ENCODE results near the gene TMEM107. TPM values are rescaled to one million over a fixed set of nuclear protein-coding genes. Genes with fewer than 3 reads are reported as not detected.

Gene TMEM107
- total and polyA plus RNA-seq, 7 donors, result 1.2 to 4.7 (median 1.9) TPM

DNA sequence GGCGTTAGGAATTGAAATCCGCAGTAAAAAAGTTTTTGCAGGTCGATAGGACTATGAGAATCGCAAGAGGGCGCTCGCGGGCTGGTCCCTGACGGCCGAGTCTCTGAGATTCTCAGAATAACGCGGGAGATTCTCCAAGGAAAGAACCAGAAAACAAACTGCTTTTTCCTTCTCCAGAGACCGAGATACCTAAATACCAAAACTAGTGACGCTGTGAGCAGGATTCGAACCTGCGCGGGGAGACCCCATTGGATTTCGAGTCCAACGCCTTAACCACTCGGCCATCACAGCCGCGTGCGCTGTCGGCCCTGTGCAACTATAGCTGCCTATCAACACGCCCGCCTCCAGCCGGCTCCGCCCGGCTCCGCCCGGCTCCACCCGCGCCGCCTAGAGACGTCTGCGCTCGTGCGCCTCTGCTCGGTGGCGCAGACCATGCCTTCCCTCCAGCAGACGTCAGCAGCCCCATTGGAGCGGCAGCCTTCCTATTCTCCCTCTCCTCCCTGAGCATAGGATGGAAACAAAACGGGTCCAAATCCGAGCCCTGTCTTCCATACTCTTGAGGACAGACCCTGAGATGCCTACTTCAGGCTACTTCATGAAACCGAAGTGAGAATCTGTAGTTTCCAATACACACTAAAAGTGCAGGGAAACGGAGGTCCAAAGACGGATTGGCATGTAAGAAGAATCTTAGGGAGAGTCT lies 37.4 kb downstream of the TMEM107 start:
- H3K27ac ChIP-seq, result peak overlapping the region; percentile 93
- H3K36me3 ChIP-seq (ENCODE audit: insufficient read depth in 1 of 2, low read depth in 1 of 2), result peaks cover 6 to 48% of the 10 kb centered on the region in 2 donors
- peak; percentile 91 to 97 for DNase-seq
- peaks cover 33% of the 10 kb centered on the region for H3K4me1 ChIP-seq
- no peaks in the 10 kb centered on the region for H3K9me3 ChIP-seq
- peak; percentile 81 to 87 (median 82) for ATAC-seq
- peak overlapping the region; percentile 48 for H3K4me3 ChIP-seq
- no peaks in the 10 kb centered on the region for H3K27me3 ChIP-seq (ENCODE audit: insufficient read depth in 3 of 3, low read length in 2 of 3)
- WGBS, 3 donors, result 1 to 2% (median 2%) methylated on average over 46 of the region's 46 CpGs
- TF ChIP-seq, protein P1, sequence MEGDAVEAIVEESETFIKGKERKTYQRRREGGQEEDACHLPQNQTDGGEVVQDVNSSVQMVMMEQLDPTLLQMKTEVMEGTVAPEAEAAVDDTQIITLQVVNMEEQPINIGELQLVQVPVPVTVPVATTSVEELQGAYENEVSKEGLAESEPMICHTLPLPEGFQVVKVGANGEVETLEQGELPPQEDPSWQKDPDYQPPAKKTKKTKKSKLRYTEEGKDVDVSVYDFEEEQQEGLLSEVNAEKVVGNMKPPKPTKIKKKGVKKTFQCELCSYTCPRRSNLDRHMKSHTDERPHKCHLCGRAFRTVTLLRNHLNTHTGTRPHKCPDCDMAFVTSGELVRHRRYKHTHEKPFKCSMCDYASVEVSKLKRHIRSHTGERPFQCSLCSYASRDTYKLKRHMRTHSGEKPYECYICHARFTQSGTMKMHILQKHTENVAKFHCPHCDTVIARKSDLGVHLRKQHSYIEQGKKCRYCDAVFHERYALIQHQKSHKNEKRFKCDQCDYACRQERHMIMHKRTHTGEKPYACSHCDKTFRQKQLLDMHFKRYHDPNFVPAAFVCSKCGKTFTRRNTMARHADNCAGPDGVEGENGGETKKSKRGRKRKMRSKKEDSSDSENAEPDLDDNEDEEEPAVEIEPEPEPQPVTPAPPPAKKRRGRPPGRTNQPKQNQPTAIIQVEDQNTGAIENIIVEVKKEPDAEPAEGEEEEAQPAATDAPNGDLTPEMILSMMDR (IDR thresholded peaks at IDR 0.05), result peak; percentile 91
- intact Hi-C loops (cut with DNase I), result loop anchor here (2.0 to 5.0 kb wide), 4 partner anchors 14 to 88 kb away; partner anchors contain the start of gene PER1 (in 1 of the 2)

DNA sequence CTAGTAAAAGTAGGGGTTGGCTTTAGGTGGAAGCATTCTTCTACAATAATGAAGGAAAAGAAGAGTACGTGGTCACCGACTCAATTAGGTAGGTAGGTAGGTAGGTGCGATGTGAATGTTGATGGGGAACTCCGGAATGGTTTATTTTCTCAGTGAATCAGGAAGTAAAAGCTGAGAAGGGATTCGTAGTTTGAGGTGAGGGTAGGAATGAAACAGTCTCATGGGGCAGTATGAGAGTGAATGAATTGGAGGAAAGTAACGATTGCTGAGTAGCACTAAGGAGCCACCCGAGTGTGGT lies 37.9 kb downstream of the TMEM107 start:
- intact Hi-C loops (cut with DNase I), result loop anchor here (2.0 to 5.0 kb wide), 4 partner anchors 14 to 89 kb away; partner anchors contain the start of gene PER1 (in 1 of the 2)

DNA sequence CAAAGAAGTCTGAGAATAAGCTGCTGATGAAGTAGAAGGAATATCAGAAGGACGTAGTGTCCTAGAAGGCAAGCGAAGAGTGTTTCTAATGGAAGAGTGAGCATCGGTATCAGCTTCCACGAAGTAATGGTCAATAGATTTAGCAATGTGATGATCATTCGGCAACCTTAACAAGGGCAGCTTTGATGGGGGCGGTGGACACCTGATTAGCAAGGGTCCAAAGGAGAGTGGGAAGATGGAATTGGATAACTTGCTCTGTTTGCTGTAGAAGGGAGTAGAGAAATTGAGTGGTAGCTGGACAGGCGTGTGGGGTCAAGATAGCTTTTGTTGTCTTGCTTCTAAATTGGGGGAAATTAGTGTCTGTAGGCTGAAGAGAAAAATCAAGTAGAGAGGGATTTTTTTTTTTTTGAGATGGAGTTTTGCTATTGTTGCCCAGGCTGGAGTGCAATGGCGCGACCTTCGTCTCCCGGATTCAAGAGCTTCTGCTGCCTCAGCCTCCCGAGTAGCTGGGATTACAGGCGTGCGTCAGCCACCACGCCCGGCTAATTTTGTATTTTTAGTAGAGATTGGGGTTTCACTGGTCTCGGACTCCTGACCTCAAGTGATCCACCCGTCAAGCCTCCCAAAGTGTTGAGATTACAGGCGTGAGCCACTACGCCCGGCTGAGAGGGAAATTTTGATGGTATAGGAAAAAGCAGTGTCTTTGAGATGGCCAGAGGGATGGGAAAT lies 38.4 kb downstream of the TMEM107 start:
- Histone ChIP-seq H3K36me3 (ENCODE audit: insufficient read depth in 1 of 2, low read depth in 1 of 2) (peaks cover 6 to 38% of the 10 kb centered on the region in 2 donors), H3K27me3 (ENCODE audit: insufficient read depth in 3 of 3, low read length in 2 of 3) (no peaks in the 10 kb centered on the region), H3K4me1 (peaks cover 33% of the 10 kb centered on the region), H3K9me3 (no peaks in the 10 kb centered on the region), H3K4me3 (peak overlapping the region; percentile 48), H3K27ac (peak overlapping the region; percentile 93)
- intact Hi-C loops (cut with DNase I), result loop anchor here (2.0 to 5.0 kb wide), 4 partner anchors 15 to 89 kb away; partner anchors contain the start of gene PER1 (in 1 of the 2)
- WGBS, 3 donors, result 48 to 56% (median 54%) methylated on average over 21 of the region's 21 CpGs
- ATAC-seq (no peak), DNase-seq (peak in 1 of 2 donors; percentile 47)
- TF ChIP-seq, protein P1 (IDR thresholded peaks at IDR 0.05), result no peak

More for the DNA sequence above, 37.9 kb downstream of the TMEM107 start:
- TF ChIP-seq, protein P1 (IDR thresholded peaks at IDR 0.05), result no peak
- WGBS, 3 donors, result 5 to 10% (median 10%) methylated on average over 7 of the region's 7 CpGs
- DNase-seq, result no peak
- ATAC-seq, result no peak
- H3K4me1 ChIP-seq, result peaks cover 33% of the 10 kb centered on the region
- H3K36me3 ChIP-seq (ENCODE audit: insufficient read depth in 1 of 2, low read depth in 1 of 2), result peaks cover 6 to 43% of the 10 kb centered on the region in 2 donors
- peak overlapping the region; percentile 93 for H3K27ac ChIP-seq
- H3K27me3 ChIP-seq (ENCODE audit: insufficient read depth in 3 of 3, low read length in 2 of 3), result no peaks in the 10 kb centered on the region
- no peaks in the 10 kb centered on the region for H3K9me3 ChIP-seq
- H3K4me3 ChIP-seq, result peak overlapping the region; percentile 48

DNA sequence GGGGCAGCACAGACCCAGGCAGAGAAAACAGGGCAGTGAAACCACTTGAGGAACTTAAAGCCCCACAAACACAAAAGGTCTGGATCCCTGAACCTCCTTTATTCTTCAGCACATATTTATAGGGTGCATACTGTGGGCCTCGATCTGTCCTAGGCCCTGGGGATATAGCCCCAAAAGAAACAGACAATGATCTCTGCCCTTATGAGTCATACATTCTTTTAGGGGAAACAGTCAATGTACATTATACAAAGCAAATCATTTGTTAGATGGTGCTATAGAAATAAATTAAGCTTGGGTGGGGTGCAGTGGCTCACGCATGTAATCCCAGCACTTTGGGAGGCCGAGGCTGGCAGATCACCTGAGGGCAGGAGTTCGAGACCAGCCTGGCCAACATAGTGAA lies 42.2 kb downstream of the TMEM107 start:
- intact Hi-C loops (cut with DNase I), result no loop called here
- H3K27me3 ChIP-seq (ENCODE audit: insufficient read depth in 3 of 3, low read length in 2 of 3), result no peaks in the 10 kb centered on the region
- TF ChIP-seq, protein P1 (IDR thresholded peaks at IDR 0.05), result no peak
- H3K9me3 ChIP-seq, result no peaks in the 10 kb centered on the region
- no peak overlapping the region for H3K27ac ChIP-seq
- H3K4me1 ChIP-seq, result peaks cover 6% of the 10 kb centered on the region
- ATAC-seq (no peak), DNase-seq (no peak)
- no peak overlapping the region for H3K4me3 ChIP-seq
- H3K36me3 ChIP-seq (ENCODE audit: insufficient read depth in 1 of 2, low read depth in 1 of 2), result no peaks in the 10 kb centered on the region
- 89 to 94% (median 91%) methylated on average over 4 of the region's 4 CpGs for WGBS, 3 donors

Measured in psoas muscle (tissue), 8 donors.